ENCODE data around the gene ZNF511. TPM values are rescaled to one million over a fixed set of nuclear protein-coding genes. Genes with fewer than 3 reads are reported as not detected.

The ZNF511 gene
- total RNA-seq, 1 donor from 2014 or later, result 51.9 TPM

DNA sequence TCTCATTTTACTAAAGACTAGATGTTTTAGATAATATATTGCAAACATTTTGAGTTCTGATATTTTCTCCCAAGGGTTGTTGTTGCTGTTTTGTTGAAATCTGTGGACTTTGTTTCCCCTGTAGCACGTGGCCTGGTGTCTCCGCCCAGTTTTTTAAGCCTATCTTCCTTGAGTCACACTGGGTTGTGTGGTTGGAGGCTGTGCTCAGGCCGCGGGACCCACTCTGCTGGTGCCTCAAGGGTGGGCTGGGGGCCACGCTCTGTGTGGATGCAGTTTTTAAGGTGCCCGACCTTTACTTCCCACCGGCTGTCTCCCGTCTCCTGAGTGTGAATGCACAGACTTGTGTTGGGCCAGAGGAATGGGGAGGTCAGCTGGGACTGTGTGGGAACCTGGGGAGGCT, 34.2 kb downstream of the ZNF511 start:
- Mint-ChIP-seq H3K27ac (no peak overlapping the region), H3K4me1 (ENCODE audit: unreplicated experiment) (no peaks in the 10 kb centered on the region), H3K36me3 (no peaks in the 10 kb centered on the region), H3K27me3 (peaks cover 24% of the 10 kb centered on the region), H3K9me3 (no peaks in the 10 kb centered on the region), H3K4me3 (no peak overlapping the region)
- TF ChIP-seq, protein P1, sequence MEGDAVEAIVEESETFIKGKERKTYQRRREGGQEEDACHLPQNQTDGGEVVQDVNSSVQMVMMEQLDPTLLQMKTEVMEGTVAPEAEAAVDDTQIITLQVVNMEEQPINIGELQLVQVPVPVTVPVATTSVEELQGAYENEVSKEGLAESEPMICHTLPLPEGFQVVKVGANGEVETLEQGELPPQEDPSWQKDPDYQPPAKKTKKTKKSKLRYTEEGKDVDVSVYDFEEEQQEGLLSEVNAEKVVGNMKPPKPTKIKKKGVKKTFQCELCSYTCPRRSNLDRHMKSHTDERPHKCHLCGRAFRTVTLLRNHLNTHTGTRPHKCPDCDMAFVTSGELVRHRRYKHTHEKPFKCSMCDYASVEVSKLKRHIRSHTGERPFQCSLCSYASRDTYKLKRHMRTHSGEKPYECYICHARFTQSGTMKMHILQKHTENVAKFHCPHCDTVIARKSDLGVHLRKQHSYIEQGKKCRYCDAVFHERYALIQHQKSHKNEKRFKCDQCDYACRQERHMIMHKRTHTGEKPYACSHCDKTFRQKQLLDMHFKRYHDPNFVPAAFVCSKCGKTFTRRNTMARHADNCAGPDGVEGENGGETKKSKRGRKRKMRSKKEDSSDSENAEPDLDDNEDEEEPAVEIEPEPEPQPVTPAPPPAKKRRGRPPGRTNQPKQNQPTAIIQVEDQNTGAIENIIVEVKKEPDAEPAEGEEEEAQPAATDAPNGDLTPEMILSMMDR (conservative IDR thresholded peaks at IDR 0.05), result no peak
- no peak for DNase-seq (ENCODE audit: extremely low spot score, unreplicated experiment)

DNA sequence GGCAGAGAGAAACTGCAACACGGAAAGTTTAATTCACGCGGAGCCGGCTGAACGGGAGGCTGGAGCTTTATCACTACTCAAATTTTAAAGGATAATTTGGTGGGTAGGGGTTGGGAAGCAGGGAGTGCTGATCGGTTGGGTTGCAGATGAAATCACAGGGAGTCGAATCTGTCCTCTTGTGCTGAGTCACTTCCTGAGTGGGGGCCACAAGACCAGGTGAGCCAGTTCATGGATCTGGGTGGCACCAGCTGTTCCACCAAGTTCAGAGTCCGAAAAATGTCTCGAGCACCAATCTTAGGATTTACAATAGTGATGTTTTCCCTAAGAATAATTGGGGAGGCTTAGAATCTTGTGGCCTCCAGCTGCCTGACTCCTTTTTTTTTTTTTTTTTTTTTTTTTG, 34.8 kb downstream of the ZNF511 start:
- Mint-ChIP-seq H3K36me3 (no peaks in the 10 kb centered on the region), H3K4me1 (ENCODE audit: unreplicated experiment) (no peaks in the 10 kb centered on the region), H3K27ac (no peak overlapping the region), H3K27me3 (peaks cover 24% of the 10 kb centered on the region), H3K4me3 (no peak overlapping the region), H3K9me3 (no peaks in the 10 kb centered on the region)
- DNase-seq (ENCODE audit: extremely low spot score, unreplicated experiment), result no peak
- TF ChIP-seq, protein P1 (conservative IDR thresholded peaks at IDR 0.05), result no peak

DNA sequence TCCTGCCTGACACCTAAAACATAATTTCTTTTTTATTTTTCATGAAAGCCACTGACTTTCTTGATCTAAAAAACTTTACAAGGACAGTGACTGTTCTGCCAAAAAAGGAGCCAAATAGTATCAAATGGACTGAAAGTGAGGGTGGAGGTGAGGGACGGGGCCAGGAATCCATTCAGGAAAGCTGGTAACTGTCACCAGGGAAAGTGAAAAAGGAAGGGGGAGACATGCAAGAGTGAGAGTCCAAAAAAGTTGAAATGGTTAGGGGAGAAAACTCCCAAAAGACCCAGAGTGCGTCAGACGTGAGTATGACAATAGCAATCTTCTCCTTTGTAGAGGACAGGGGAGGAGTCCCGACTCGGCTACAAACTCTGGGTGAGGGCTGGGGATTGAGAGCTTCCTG, 35.5 kb downstream of the ZNF511 start:
- no peak for DNase-seq (ENCODE audit: extremely low spot score, unreplicated experiment)

DNA sequence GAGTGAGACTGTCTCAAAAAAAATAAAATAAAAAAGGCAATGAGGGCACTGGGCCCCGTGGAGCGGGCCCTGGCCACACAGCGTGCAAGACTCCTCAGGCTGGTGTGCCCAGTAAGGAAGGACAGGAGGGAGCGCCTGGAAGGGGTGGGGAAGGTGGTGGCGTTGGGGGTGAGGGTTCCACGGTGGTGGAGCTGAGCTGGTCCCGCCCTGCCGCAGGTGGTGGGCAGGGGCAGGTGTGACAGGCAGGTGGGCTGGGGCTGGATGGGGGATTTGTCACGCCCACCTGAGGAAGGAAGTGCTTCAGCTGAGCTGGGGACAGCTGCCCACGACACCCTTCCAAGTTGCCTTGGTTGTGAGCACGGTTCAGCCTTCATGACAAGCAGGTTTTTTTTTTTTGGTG, 37.7 kb downstream of the ZNF511 start:
- no peaks in the 10 kb centered on the region for H3K4me1 Mint-ChIP-seq (ENCODE audit: unreplicated experiment)
- no peaks in the 10 kb centered on the region for H3K9me3 Mint-ChIP-seq
- H3K27ac Mint-ChIP-seq, result no peak overlapping the region
- no peaks in the 10 kb centered on the region for H3K36me3 Mint-ChIP-seq
- peaks cover 21% of the 10 kb centered on the region for H3K27me3 Mint-ChIP-seq
- TF ChIP-seq, protein P1 (conservative IDR thresholded peaks at IDR 0.05), result no peak
- no peak for DNase-seq (ENCODE audit: extremely low spot score, unreplicated experiment)
- no peak overlapping the region for H3K4me3 Mint-ChIP-seq

More for the DNA sequence above, 35.5 kb downstream of the ZNF511 start:
- Mint-ChIP-seq H3K36me3 (no peaks in the 10 kb centered on the region), H3K4me1 (ENCODE audit: unreplicated experiment) (no peaks in the 10 kb centered on the region), H3K9me3 (no peaks in the 10 kb centered on the region), H3K27ac (no peak overlapping the region), H3K27me3 (peaks cover 27% of the 10 kb centered on the region), H3K4me3 (no peak overlapping the region)
- TF ChIP-seq, protein P1 (conservative IDR thresholded peaks at IDR 0.05), result no peak

DNA sequence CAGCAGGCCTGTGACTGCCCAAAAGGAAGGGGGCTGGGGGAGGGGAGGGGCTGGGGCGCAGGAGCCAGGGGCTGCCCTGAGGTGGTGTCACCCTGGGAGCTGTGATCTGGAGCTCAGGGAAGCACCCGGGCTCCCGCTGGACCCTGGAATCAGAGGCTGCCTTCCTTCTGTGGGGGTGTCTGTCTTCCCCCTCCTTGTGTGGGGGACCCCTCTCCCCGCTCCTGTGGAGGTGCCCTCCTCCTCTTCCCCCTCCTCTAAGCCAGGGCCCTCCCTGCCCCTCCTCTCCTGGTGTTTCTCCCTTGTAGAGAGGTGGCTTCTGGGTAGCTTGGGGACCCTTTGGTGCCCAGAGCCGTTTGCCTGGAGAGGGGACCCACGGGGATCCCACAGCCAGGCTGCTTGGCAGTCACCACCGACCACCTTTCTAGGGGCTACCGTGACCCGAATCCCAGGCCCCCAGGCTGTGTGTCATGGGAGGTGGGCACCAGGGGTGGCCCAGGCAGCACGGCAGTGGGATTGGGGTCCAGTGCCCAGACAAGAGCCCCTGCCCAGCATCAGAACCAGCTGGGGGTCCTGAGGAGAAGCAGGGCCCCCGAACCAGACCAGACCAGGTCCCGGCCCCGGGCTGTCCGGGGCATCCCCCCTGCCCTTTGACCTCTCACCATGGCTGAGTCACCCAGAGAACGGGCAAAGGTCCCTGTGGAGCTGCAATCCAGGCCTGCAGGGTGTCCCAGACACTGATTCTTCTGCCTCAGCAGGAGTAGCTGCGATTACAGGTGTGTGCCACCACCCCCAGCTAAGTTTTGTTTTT, 39.2 kb downstream of the ZNF511 start:
- Mint-ChIP-seq H3K4me3 (no peak overlapping the region), H3K27ac (no peak overlapping the region), H3K27me3 (peaks cover 15% of the 10 kb centered on the region), H3K9me3 (no peaks in the 10 kb centered on the region), H3K4me1 (ENCODE audit: unreplicated experiment) (no peaks in the 10 kb centered on the region), H3K36me3 (no peaks in the 10 kb centered on the region)
- TF ChIP-seq, protein P1 (conservative IDR thresholded peaks at IDR 0.05), result no peak
- no peak for DNase-seq (ENCODE audit: extremely low spot score, unreplicated experiment)

Data from type B pancreatic cell (in vitro differentiated cells).